HG03175 (cell line): ENCODE data around the gene CPSF6.
"Not testable (repeated sequence)": the region's sequence is repeated elsewhere in the genome, so short reads cannot be mapped to it uniquely, and the experiment has no call there.

ENCODE experiments used
- ATAC-seq: cut with Tn5 transposase; IDR thresholded peaks from one replicate; pipeline ENCODE4 v1.9.1; 2021; ENCODE audit warnings: mild to moderate bottlenecking, moderate library complexity; ENCODE audit not compliant: unreplicated experiment

The CPSF6 gene

GRCh38 chr12:69258655-69259054, 19.3 kb downstream of the CPSF6 start:
- no peak for ATAC-seq

DNA sequence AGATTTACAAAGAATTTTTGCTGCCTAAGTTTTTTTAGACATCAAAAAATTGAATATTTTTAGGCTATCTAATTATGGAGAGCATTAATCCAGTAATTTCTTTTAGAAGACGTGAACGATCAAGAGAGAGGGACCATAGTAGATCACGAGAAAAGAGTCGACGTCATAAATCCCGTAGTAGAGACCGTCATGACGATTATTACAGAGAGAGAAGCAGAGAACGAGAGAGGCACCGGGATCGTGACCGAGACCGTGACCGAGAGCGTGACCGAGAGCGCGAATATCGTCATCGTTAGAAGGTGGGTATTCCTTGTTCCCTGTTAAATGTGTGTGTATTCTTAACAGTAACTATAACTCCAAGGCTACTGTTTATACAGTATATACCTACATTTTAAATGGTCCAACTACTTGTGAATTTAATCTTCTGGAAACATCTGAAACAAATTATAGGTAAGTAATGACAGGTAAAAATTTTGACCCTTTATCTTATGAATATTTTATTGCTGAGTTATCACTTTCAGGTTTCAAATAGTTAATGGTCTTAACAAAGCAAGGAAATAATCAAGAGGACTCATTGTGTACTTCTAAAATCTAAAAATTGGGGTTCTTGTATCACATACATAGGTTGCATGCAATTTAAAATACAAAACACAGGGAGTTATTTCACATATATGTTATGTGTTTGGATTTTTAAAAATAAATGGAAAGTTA, 23.1 kb downstream of the CPSF6 start:
- no peak for ATAC-seq

DNA sequence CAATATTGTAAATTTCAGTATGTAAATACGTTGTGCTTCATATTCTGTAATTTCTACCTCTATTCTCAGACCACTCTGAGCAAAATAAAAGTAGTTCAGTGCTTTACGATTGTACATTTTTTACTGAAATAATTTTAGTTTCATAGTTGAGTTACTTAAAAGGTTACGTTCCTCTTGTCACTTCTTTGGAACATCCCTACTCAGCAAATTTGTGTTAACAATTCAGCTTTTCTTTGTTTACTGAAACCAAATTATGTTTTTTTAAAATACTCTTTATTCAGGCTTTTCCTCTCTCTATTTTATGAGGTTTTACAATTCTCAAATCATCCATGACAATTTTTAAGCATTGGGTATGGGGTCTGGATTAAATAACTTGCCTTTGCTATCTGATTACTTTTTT, 25.8 kb downstream of the CPSF6 start:
- ATAC-seq = no peak

DNA sequence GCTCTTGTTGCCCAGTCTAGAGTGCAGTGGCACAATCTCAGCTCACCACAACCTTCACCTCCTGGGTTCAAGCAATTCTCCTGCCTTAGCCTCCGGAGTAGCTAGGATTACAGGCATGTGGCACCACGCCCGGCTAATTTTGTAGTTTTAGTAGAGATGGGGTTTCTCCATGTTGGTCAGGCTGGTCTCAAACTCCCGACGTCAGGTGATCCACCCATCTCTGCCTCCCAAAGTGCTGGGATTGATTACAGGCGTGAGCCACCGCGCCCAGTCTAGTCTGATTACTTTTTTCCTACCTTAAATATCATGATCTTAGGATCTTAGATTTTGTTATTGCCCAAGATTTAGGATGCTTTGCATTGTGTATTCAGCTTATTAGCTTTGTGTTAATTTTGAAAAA, 26.3 kb downstream of the CPSF6 start:
- ATAC-seq = not testable (repeated sequence)

DNA sequence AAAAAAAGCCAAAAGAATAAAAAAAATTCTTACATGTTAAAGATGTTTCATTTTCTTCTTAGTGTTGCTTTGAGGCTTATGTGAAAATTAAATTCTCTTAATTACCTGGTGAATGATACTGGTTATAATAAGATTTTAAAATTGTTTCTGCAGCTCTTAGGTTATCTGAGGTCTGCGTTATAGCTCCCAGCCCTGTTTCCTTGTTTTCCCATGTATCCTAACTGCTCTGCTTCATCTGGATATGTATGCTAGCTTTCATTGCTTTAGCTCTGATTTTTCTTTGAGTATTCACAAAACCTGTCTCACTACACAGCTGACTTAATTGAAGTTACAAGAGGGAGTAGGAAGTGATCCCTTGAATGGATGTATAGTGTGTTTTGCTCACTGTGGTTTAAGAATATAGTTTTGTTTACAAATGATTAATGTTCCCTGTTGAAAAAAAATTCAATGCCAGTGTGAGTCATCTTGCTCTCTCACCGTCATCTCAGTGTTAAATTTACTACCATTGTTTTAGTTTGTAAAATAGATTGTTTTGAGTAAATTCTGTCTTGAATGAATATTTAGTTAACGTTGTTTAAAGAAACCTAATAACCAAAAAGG, 26.8 kb downstream of the CPSF6 start:
- no peak for ATAC-seq

DNA sequence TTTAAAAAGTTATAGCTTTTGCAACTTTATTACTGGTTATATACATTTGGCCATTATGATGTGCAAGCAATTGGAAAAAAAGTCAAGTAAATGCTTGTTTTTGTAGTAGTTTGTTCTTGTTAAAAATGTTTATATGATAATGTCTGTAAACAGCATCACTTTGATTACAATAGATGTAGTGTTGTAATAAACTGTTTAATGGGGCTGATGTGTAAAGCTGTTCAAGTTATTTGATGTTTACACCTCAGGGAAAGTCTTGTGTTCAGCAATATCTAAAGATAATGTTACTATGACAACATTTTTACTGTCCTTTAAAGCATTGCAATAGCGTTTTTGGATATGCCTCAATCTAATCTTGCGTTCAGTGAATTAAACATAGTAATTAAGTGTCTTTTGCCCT, 30.4 kb downstream of the CPSF6 start:
- ATAC-seq = no peak

DNA sequence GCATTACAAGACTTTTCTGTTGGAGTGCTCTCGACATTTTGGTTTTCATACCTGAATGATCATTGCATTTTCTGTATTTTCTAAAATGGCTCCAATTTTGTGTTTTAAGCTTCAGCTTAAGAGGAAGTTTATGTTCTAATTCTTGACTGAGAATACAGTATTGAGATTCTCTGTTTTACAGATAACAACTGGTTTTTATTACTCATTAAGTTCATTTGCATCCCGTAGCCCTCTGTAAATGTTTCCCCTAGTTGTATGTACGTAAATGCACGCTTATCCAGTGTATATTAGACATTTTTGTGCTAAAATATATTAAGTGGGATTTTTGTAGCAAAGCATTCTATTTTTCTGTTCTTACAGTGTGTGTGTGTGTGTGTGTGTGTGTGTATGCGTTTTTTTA, 33.1 kb downstream of the CPSF6 start:
- no peak for ATAC-seq

DNA sequence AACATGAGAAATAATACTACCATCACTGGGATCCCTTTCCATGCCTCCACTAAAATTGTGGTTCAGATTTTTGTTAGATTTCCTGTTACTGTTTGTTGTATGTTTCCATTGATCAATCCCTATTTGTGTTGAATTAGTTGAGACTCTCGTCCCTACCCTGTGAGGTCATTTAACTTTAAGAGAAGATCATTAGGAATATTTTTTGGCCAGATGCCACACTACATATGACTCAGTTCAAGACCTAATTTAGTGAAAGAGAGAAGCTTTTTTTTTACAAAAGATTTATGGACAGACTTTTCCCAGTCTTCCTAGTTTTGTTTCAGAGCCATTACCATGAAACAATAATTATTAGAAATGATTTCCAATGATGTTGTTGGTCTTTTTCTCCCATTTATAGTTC, 35.5 kb downstream of the CPSF6 start:
- ATAC-seq = no peak

DNA sequence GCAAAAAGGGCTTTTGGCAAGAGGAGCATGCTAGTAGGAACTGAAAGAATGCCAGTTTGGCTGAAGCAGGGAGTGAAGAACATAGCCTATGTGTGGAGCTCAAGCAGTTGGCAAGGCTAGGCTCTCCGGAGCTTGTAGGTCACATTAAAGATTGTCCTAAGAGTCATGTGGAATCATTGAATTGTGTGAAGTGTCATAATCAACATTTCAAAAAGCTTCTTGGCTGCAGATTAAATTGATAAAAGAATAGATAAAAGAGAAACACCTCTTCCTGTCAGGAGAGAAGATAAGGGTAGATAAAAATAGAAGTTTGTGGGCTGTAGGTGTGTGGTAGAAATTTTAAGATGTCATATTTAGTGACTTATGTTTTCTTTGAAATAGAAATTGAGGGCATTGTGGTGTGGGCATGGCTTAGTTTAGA, 36.1 kb downstream of the CPSF6 start:
- no peak for ATAC-seq

- no peak for ATAC-seq
These were observed 39.7 kb downstream of the CPSF6 start for GRCh38 chr12:69278814-69279782.

DNA sequence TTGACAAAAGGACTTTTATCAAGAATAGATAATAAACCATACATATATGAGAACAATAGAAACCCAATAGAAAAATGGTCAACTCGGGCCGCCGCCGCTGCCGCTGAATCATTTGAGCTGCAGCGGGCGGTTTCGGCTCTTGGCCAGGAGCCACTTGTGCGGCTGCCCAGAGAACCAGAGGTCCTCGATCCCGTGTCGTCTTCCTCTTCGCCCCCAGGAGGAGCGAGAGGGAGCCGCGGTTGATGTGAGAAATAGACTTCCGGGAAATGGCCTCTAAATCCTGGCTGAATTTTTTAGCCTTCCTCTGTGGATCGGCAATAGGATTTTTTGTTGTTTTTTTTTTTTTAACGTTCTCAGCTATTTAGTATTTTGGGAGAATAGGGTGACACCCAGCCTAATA, 44.8 kb downstream of the CPSF6 start:
- ATAC-seq = peak; percentile 70

- no peak for ATAC-seq
These were observed 48.2 kb downstream of the CPSF6 start for GRCh38 chr12:69287556-69287955.

- peak; percentile 99 for ATAC-seq
These were observed 51.3 kb downstream of the CPSF6 start for GRCh38 chr12:69290545-69291277.

- ATAC-seq = no peak
These were observed 51.9 kb downstream of the CPSF6 start for GRCh38 chr12:69291278-69291593.

DNA sequence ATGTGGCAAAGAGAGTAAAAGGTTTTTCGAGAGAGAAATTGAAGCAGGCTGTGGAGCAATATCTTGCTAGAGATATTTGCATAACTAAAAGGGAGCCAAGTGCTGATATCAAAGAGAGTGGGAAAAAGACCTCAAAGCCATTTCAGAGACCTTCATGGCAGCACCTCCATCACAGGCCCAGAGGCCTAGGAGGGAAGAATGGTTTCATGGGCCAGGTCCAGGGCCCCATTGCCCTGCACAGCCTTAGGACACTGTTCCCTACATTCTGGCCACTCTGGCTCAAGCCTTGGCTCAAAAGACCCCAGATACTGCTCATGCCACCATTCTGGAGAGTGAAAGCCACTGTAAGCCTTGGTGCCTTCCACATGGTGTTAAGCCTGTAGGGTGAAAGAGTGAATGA, 58.8 kb downstream of the CPSF6 start:
- ATAC-seq = no peak

- ATAC-seq = no peak
These were observed 59.6 kb downstream of the CPSF6 start for GRCh38 chr12:69298947-69299346.

DNA sequence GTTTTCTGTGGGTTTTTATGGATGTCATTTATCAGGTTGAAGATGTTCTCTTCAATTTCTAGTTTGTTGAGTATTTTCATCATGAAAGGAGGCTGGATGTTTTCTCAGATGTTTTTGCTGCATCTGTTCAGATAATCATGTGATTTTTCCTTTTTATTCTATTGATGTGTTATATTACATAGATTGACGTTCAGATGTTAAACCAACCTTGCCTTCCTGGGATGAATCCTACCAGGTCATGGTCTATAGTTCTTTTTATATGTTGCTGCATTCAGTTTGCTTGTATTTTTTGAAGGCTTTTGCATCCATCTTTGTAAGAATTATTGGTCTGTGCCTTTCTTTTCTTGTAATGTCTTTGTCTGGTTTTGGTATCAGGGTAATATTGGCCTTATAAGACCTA, 64.9 kb downstream of the CPSF6 start:
- ATAC-seq = no peak

- ATAC-seq = no peak
These were observed 70.1 kb downstream of the CPSF6 start for GRCh38 chr12:69309461-69309860.

- ATAC-seq = no peak
These were observed 73.8 kb downstream of the CPSF6 start for GRCh38 chr12:69313209-69313608.

DNA sequence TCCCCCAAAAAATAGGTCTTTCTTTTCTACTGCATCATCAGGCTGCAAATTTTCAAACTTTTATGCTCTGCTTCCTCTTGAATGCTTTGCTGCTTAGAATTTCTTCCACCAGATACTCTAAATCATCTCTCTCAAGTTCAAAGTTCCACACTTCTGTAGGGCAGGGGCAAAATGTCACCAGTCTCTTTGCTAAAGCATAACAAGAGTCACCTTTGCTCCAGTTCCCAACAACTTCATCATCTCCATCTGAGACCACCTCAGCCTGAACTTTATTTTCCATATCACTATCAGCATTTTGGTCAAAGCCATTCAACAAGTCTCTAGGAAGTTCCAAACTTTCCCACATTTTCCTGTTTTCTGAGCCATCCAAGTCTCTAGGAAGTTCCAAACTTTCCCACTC, 77.4 kb downstream of the CPSF6 start:
- ATAC-seq = not testable (repeated sequence)

GRCh38 chr12:69317233-69317632, 77.9 kb downstream of the CPSF6 start:
- not testable (repeated sequence) for ATAC-seq
